Measurements from ENCODE around the gene RHOXF1. TPM values are rescaled to one million over a fixed set of nuclear protein-coding genes. Genes with fewer than 3 reads are reported as not detected.
"Not testable (repeated sequence)": the region's sequence is repeated elsewhere in the genome, so short reads cannot be mapped to it uniquely, and the experiment has no call there.

Gene RHOXF1
- total RNA-seq, 1 donor from 2014 or later: not detected

DNA sequence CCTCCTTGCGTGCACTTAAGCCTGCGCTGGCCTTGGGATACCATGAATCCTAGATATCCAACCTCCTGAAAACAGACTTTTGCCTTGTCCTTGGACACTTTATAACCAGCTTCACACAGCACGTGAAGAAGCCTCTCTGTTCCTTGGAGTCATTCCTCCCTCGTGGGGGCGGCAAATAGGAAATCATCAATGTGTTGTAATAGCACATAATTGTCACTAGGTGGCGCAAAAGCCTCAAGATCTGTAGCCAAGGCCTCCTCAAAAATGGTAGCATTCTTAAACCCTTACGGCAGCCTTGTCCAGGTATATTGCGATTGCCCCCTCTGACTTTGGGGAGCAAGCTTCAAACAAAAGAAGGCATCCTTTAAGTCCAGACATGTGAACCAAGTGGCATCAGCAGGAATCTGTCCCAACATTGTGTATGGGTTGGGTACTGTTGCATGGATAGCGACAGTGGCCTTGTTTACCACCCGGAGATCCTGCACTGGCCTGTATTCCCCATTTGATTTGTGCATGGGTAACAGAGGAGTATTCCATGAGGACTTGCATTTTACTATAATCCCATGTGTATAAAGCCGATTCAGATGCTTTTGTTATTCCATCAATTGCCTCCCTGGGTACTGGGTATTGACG, 30.0 kb downstream of the RHOXF1 start:
- not testable (repeated sequence) for DNase-seq (ENCODE audit: low read depth)

DNA sequence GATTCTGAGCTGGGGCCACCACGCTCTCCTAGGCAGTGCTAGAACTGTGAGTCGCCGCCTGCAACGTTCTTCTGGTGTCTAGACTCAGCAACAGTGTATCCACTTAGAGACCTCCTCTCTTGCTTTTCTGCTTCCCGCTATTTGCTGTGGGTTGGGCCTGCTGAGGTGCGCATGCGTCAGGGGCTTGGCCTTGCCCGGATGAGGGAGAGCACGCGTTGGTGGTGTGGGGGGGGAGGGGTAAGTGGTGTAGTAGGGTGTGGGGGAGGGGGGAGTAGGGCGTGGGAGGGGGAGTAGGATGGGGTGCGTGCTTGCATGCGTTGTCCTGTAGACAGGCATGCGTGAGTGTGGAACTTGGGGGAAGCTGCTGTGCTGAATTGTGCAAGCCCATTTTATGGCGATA, 38.1 kb downstream of the RHOXF1 start, which contains the start of gene RHOXF2B:
RHOXF2B (minus strand) TSS at position 101 of the 400 bp plus-strand sequence. CDS start 138 bp downstream, outside the sequence.
- DNase-seq (ENCODE audit: low read depth): not testable (repeated sequence)

- DNase-seq (ENCODE audit: low read depth): not testable (repeated sequence)
Measured at GRCh38 chrX:120066169-120066568, 49.5 kb downstream of the RHOXF1 start.

Other genes with a start within 250 kb of the RHOXF1 start
- 11.1 and 17.0 TPM in 2 replicates for gene RNF113A, start 244.2 kb downstream of the RHOXF1 start, total RNA-seq
- gene NDUFA1, start 244.1 kb downstream of the RHOXF1 start, total RNA-seq: 62.9 and 76.4 TPM in 2 replicates
- gene AKAP14, start 220.0 kb downstream of the RHOXF1 start, total RNA-seq: not detected in 2 replicates
- gene NKAP, start 172.2 kb downstream of the RHOXF1 start, total RNA-seq: 3.1 and 5.5 TPM in 2 replicates
- not detected in 2 replicates for gene RHOXF2B, start 38.2 kb downstream of the RHOXF1 start, total RNA-seq
- not detected in 2 replicates for gene RHOXF2, start 42.7 kb upstream of the RHOXF1 start, total RNA-seq
- 15.6 and 23.5 TPM in 2 replicates for gene ZBTB33, start 134.9 kb upstream of the RHOXF1 start, total RNA-seq
- 0.17 and 0.30 TPM in 2 replicates for gene TMEM255A, start 195.5 kb upstream of the RHOXF1 start, total RNA-seq
- not detected in 2 replicates for gene ATP1B4, start 246.2 kb upstream of the RHOXF1 start, total RNA-seq

Measured in renal cortical epithelial cell (primary cell).